Peyer's patch (tissue), 4 donors: Measurements from ENCODE around the gene ARMC9.

Source experiments
- CTCF ChIP-seq, 6 experiments: fragments of 450-650 bp in 4 of 6; fragments of 200-600 bp in 2 of 6; sonication (generic) in 1 of 6; IDR thresholded peaks; one replicate each; pipeline ENCODE4 v1.5.1; 2017 to 2019; ENCODE audit warnings: antibody characterized with exemption in 6 of 6, mild to moderate bottlenecking in 3 of 6, moderate library complexity in 1 of 6
- POLR2A ChIP-seq, 2 donors: fragments of 450-650 bp; IDR thresholded peaks; one replicate each; pipeline ENCODE4 v1.5.1; 2017; ENCODE audit warnings: antibody characterized with exemption in 2 of 2, mild to moderate bottlenecking in 2 of 2, moderate library complexity in 2 of 2

DNA sequence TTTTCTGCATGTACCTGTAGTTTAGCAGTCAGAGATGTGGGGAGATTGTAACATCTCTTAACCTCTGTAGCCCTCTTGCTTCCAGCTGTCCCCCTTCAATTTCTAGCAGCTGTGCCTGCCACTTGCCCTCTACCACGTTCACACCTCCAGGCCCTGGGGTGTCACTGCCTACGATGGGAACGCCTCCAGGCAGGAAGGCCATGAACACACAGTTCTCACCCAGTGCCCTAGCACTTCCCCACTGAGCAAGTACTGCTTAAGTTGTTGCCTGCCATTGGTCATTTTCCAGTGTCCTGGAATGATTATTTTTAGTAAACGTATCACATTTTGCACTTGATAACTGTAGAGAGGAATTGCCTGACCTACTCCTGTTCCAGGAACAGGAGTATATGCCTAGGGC lies 120.0 kb downstream of the ARMC9 start:
- TF ChIP-seq CTCF (IDR thresholded peaks at IDR 0.05) (no peak), POLR2A (IDR thresholded peaks at IDR 0.05) (no peak)
